ENCODE data around the gene KRT31.

DNA sequence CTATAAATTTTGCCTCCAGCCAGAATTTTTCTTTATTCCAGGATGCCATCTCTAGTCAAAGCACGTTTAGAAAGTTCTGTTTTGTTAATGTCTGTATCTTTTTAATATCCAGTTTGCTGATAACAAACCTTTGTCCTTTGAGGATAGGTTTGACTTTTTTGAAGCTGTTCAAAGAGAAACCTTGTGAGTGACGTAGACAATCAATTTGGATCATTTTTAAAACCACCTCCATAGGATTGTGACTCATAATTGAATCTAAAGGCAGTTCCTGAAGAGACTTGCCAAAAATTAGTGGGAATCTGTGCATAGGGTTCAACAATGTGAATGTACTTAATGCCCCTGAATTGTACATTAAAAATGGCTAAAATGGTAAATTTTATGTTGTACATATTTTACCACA is 5.9 kb downstream of the KRT31 start:
- no peak for TF ChIP-seq EZH2 (IDR thresholded peaks at IDR 0.05)
- TF ChIP-seq, protein P1, sequence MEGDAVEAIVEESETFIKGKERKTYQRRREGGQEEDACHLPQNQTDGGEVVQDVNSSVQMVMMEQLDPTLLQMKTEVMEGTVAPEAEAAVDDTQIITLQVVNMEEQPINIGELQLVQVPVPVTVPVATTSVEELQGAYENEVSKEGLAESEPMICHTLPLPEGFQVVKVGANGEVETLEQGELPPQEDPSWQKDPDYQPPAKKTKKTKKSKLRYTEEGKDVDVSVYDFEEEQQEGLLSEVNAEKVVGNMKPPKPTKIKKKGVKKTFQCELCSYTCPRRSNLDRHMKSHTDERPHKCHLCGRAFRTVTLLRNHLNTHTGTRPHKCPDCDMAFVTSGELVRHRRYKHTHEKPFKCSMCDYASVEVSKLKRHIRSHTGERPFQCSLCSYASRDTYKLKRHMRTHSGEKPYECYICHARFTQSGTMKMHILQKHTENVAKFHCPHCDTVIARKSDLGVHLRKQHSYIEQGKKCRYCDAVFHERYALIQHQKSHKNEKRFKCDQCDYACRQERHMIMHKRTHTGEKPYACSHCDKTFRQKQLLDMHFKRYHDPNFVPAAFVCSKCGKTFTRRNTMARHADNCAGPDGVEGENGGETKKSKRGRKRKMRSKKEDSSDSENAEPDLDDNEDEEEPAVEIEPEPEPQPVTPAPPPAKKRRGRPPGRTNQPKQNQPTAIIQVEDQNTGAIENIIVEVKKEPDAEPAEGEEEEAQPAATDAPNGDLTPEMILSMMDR (IDR thresholded peaks at IDR 0.05): no peak

Measured in neural progenitor cell (in vitro differentiated cells).